OCI-LY7 (cell line): ENCODE measurements around the gene KCNQ1. TPM values are rescaled to one million over a fixed set of nuclear protein-coding genes. Genes with fewer than 3 reads are reported as not detected.

Source experiments
- BruUV-seq: library from RNA; stranded (reverse); fragments of 400-500 nt; replicated peaks from 2 replicates; lab custom pipeline; 2021; lab: Mats Ljungman, UMichigan
- CTCF ChIA-PET: fragments of 300-600 bp; sonication (Branson Sonifier 250); formaldehyde crosslinking; loops from one replicate; lab custom pipeline; 2022; ENCODE audit warnings: antibody characterized with exemption; ENCODE audit not compliant: unreplicated experiment; lab: Charles Lee
- POLR2A ChIA-PET: fragments of 300-600 bp; sonication (Branson Sonifier 250); formaldehyde crosslinking; loops from one replicate; lab custom pipeline; 2022; ENCODE audit warnings: antibody characterized with exemption; lab: Charles Lee
- DNase-seq: peaks from one replicate; pipeline ENCODE4 v3.0.0-alpha.2; 2015; ENCODE audit warnings: low spot score
- H2AFZ ChIP-seq: fragments of 200-600 bp; sonication (generic), shearing (Covaris generic); 2 replicates; pipeline ENCODE4 v1.6.1; 2014; ENCODE audit warnings: mild to moderate bottlenecking, antibody characterized with exemption, low read length, moderate library complexity
- H3K27ac ChIP-seq: fragments of 200-600 bp; sonication (generic); 2 replicates; pipeline ENCODE4 v1.5.1; 2014; ENCODE audit warnings: mixed run types, low read depth, mild to moderate bottlenecking, moderate library complexity, low read length, inconsistent platforms; ENCODE audit not compliant: poor library complexity, severe bottlenecking
- H3K36me3 ChIP-seq: fragments of 200-600 bp; sonication (generic); 2 replicates; pipeline ENCODE4 v1.6.1; 2014; ENCODE audit warnings: mild to moderate bottlenecking, antibody characterized with exemption, low read length, moderate library complexity, mixed read lengths; ENCODE audit not compliant: insufficient read depth
- H3K4me1 ChIP-seq: fragments of 200-600 bp; sonication (generic); 2 replicates; pipeline ENCODE4 v1.5.1; 2014; ENCODE audit warnings: mild to moderate bottlenecking, low read length; ENCODE audit not compliant: insufficient read depth, poor library complexity, severe bottlenecking
- H3K4me2 ChIP-seq: fragments of 200-600 bp; sonication (generic); 2 replicates; pipeline ENCODE4 v1.6.1; 2014; ENCODE audit warnings: mild to moderate bottlenecking, low read length
- H3K4me3 ChIP-seq: fragments of 200-600 bp; sonication (generic); 2 replicates; pipeline ENCODE4 v1.5.1; 2014; ENCODE audit warnings: mild to moderate bottlenecking, low read depth, low read length; ENCODE audit not compliant: poor library complexity, severe bottlenecking
- H3K79me2 ChIP-seq: fragments of 200-600 bp; sonication (generic); 2 replicates; pipeline ENCODE4 v1.6.1; 2016; ENCODE audit warnings: low read depth, mild to moderate bottlenecking, low read length, moderate library complexity, mixed read lengths; ENCODE audit not compliant: insufficient read depth
- H3K9me2 ChIP-seq: fragments of 200-600 bp; sonication (generic); 2 replicates; pipeline ENCODE4 v1.6.1; 2016; ENCODE audit warnings: mild to moderate bottlenecking, low read length, mixed read lengths; ENCODE audit not compliant: insufficient read depth
- H3K9me3 ChIP-seq: fragments of 200-600 bp; sonication (generic); 2 replicates; pipeline ENCODE4 v1.6.1; 2014; ENCODE audit warnings: mild to moderate bottlenecking, mixed run types, low read length, mixed read lengths
- H4K20me1 ChIP-seq: fragments of 200-600 bp; sonication (generic); 2 replicates; pipeline ENCODE4 v1.6.1; 2014; ENCODE audit warnings: mild to moderate bottlenecking, antibody characterized with exemption, low read length, moderate library complexity, mixed read lengths; ENCODE audit not compliant: insufficient read depth
- EZH2phosphoT487 ChIP-seq: fragments of 200-600 bp; sonication (generic); IDR thresholded peaks from 2 replicates; pipeline ENCODE4 v1.6.1; 2018; ENCODE audit warnings: low read depth, borderline replicate concordance, mild to moderate bottlenecking, mixed run types, antibody characterized with exemption, low read length, moderate library complexity, mixed read lengths
- intact Hi-C: fragments of 100-400 bp; cut with micrococcal nuclease; formaldehyde crosslinking; loops from one replicate; pipeline ENCODE4 v1.10.0; 2022; ENCODE audit not compliant: unreplicated experiment
- total RNA-seq, 2 experiments: library from RNA; depleted of rRNA in 1 of 2; stranded (reverse); fragments of >200 nt in 1 of 2; shearing (Covaris generic) in 1 of 2; gene quantifications; 2 replicates each; pipeline ENCODE4 v1.2.3, GENCODE V29; 2014 to 2022
- TF ChIP-seq, protein P1 (sequence below): fragments of 200-600 bp; sonication (generic); conservative IDR thresholded peaks from 2 replicates; pipeline ENCODE4 v1.5.1; 2014; ENCODE audit warnings: mild to moderate bottlenecking, antibody characterized with exemption, low read length, moderate library complexity, mixed read lengths

KCNQ1 gene
- total RNA-seq, 2 experiments from 2014 or later: 0.22 to 1.3 TPM

- no peak for DNase-seq
- Histone ChIP-seq H3K9me2 (no peaks in the 10 kb centered on the region), H3K4me2 (no peak overlapping the region), H3K36me3 (no peaks in the 10 kb centered on the region), H4K20me1 (no peaks in the 10 kb centered on the region), H3K27ac (no peak overlapping the region), H3K4me3 (no peak overlapping the region), H3K79me2 (no peaks in the 10 kb centered on the region), H3K9me3 (no peaks in the 10 kb centered on the region), H2AFZ (no peak overlapping the region), H3K4me1 (peaks cover 17% of the 10 kb centered on the region)
- no TSS peak for BruUV-seq
- TF ChIP-seq, protein P1, sequence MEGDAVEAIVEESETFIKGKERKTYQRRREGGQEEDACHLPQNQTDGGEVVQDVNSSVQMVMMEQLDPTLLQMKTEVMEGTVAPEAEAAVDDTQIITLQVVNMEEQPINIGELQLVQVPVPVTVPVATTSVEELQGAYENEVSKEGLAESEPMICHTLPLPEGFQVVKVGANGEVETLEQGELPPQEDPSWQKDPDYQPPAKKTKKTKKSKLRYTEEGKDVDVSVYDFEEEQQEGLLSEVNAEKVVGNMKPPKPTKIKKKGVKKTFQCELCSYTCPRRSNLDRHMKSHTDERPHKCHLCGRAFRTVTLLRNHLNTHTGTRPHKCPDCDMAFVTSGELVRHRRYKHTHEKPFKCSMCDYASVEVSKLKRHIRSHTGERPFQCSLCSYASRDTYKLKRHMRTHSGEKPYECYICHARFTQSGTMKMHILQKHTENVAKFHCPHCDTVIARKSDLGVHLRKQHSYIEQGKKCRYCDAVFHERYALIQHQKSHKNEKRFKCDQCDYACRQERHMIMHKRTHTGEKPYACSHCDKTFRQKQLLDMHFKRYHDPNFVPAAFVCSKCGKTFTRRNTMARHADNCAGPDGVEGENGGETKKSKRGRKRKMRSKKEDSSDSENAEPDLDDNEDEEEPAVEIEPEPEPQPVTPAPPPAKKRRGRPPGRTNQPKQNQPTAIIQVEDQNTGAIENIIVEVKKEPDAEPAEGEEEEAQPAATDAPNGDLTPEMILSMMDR: no peak
- TF ChIP-seq EZH2phosphoT487: no peak
- intact Hi-C loops: no loop called here
- CTCF ChIA-PET: no interaction called here
- POLR2A ChIA-PET: interaction anchor here (0.6 kb wide), 1 partner anchor 626 kb away, joined by 3 read pairs; no protein-coding TSS in a partner anchor
Observed at GRCh38 chr11:2523821-2524391, 79.1 kb downstream of the KCNQ1 start.

DNA sequence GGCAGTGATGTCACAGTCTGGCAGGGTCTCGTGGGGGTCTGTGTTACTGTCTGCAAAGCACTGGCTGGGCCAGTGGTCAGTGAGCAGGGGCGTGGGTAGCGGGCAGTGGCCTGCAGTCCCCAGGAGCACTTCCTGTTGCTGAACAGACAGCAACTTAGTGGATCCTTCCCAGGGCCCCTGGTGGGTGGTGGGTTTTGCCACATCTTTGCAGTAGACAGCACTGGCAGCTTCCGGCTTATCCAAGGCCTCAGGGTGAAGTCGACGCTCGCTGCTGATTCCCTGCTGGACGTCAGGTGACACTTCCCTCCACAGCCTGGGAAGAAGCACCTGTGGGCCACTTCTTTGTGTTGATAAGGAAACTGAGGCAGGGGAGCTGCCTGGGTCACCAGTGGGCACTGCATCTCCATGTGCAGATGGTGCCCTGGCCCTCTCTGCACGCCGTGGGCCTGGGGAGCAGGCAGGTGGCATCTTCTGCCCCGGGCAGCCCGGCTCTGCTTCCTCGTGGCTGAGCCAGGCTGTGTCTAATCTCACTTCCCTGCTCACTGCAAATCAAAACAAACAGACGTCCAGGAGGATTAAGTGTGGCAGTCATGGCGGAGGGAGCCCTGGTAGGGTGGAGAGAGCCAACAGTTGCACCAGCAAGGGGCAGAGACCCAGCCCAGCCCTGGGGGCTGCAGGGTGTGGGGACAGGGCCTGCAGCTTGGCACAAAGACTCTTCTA lies 79.8 kb downstream of the KCNQ1 start:
- Histone ChIP-seq H4K20me1 (no peaks in the 10 kb centered on the region), H3K4me1 (peaks cover 17% of the 10 kb centered on the region), H3K79me2 (no peaks in the 10 kb centered on the region), H3K36me3 (no peaks in the 10 kb centered on the region), H3K4me3 (no peak overlapping the region), H3K9me2 (no peaks in the 10 kb centered on the region), H3K9me3 (no peaks in the 10 kb centered on the region), H2AFZ (no peak overlapping the region), H3K27ac (no peak overlapping the region), H3K4me2 (no peak overlapping the region)
- DNase-seq: no peak
- BruUV-seq: no TSS peak
- intact Hi-C loops: no loop called here
- POLR2A ChIA-PET: no interaction called here
- CTCF ChIA-PET: no interaction called here
- TF ChIP-seq, protein P1: no peak
- no peak for TF ChIP-seq EZH2phosphoT487
